8988T (cell line): ENCODE data around the gene DLGAP5.

Experiments used
- DNase-seq: peaks from one replicate; pipeline ENCODE4 v3.0.0; 2011

The DLGAP5 gene

GRCh38 chr14:55107766-55108554 is 83.4 kb downstream of the DLGAP5 start:
- no peak for DNase-seq

- DNase-seq, result no peak
Observed at GRCh38 chr14:55105991-55106390, 85.4 kb downstream of the DLGAP5 start.

- DNase-seq, result no peak
Observed at GRCh38 chr14:55103971-55104954, 87.1 kb downstream of the DLGAP5 start.

- DNase-seq, result peak; percentile 35
Observed at GRCh38 chr14:55103005-55103640, 88.3 kb downstream of the DLGAP5 start.

GRCh38 chr14:55102141-55102621 is 89.2 kb downstream of the DLGAP5 start:
- no peak for DNase-seq

- DNase-seq, result no peak
Observed at GRCh38 chr14:55101698-55102097, 89.7 kb downstream of the DLGAP5 start.

- no peak for DNase-seq
Observed at GRCh38 chr14:55099756-55100155, 91.6 kb downstream of the DLGAP5 start.

- no peak for DNase-seq
Observed at GRCh38 chr14:55098561-55098898, 92.9 kb downstream of the DLGAP5 start.
